SK-N-SH (cell line): ENCODE results near the gene SLC16A8.

Experiments
- EP300 ChIP-seq, 2 experiments: IDR thresholded peaks; 2 replicates each; pipeline versions ENCODE4 v1.4.0 to v1.6.1; 2012; ENCODE audit warnings: borderline replicate concordance in 1 of 2, low read depth in 1 of 2, low read length in 1 of 2
- POLR2AphosphoS5 ChIP-seq: IDR thresholded peaks from 2 replicates; pipeline ENCODE4 v1.6.1; 2012; ENCODE audit warnings: low read depth, low read length
- RFX5 ChIP-seq: IDR thresholded peaks from 2 replicates; pipeline ENCODE4 v1.6.1; 2012; ENCODE audit warnings: mild to moderate bottlenecking, improper control_type of control experiment, low read length
- TF ChIP-seq, protein P1 (sequence below): fragments of 200-600 bp; sonication (generic); IDR thresholded peaks from 2 replicates; pipeline ENCODE4 v1.6.1; 2017; ENCODE audit warnings: antibody characterized with exemption, mild to moderate bottlenecking, moderate library complexity
- TF ChIP-seq, protein P2 (sequence below): fragments of 150-350 bp; IDR thresholded peaks from 2 replicates; pipeline ENCODE4 v1.6.1; 2017; ENCODE audit warnings: antibody characterized with exemption, low read length, low read depth, borderline replicate concordance

DNA sequence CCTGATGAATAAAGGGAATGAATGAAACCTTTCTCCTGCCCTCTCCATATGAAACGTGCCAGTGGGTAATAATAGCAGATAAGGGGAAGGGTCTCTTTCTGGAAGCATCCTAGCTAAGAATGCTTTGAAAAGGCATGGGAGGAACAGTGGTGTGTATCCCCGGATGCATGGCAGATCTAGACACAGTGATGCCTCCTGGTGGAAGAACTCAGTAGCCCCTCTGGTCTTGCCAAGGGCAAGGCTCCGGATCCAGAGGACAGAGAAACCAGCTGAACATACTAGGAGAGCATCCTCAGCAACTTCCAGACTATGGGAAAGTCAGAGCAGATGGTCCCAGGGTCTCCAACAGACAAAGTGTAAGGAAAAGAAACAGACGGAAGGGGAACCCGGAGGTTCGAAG is 20.1 kb upstream of the SLC16A8 start:
- TF ChIP-seq, protein P1, sequence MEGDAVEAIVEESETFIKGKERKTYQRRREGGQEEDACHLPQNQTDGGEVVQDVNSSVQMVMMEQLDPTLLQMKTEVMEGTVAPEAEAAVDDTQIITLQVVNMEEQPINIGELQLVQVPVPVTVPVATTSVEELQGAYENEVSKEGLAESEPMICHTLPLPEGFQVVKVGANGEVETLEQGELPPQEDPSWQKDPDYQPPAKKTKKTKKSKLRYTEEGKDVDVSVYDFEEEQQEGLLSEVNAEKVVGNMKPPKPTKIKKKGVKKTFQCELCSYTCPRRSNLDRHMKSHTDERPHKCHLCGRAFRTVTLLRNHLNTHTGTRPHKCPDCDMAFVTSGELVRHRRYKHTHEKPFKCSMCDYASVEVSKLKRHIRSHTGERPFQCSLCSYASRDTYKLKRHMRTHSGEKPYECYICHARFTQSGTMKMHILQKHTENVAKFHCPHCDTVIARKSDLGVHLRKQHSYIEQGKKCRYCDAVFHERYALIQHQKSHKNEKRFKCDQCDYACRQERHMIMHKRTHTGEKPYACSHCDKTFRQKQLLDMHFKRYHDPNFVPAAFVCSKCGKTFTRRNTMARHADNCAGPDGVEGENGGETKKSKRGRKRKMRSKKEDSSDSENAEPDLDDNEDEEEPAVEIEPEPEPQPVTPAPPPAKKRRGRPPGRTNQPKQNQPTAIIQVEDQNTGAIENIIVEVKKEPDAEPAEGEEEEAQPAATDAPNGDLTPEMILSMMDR: peak; percentile 15; the same call in 1 of the 2 replicates
- TF ChIP-seq, protein P2, sequence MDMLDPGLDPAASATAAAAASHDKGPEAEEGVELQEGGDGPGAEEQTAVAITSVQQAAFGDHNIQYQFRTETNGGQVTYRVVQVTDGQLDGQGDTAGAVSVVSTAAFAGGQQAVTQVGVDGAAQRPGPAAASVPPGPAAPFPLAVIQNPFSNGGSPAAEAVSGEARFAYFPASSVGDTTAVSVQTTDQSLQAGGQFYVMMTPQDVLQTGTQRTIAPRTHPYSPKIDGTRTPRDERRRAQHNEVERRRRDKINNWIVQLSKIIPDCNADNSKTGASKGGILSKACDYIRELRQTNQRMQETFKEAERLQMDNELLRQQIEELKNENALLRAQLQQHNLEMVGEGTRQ: no peak
- TF ChIP-seq EP300 (IDR thresholded peaks at IDR 0.05; ENCODE audit: borderline replicate concordance in 1 of 2, low read depth in 1 of 2, low read length in 1 of 2) (no peak), POLR2AphosphoS5 (no peak), RFX5 (no peak)
